D341Med (cell line): ENCODE measurements around the gene RABGAP1L.
"Not testable (repeated sequence)": the region's sequence is repeated elsewhere in the genome, so short reads cannot be mapped to it uniquely, and the experiment has no call there.

Experiments used
- DNase-seq: peaks from one replicate; pipeline ENCODE4 v3.0.0; 2012; ENCODE audit warnings: low spot score

Gene RABGAP1L

DNA sequence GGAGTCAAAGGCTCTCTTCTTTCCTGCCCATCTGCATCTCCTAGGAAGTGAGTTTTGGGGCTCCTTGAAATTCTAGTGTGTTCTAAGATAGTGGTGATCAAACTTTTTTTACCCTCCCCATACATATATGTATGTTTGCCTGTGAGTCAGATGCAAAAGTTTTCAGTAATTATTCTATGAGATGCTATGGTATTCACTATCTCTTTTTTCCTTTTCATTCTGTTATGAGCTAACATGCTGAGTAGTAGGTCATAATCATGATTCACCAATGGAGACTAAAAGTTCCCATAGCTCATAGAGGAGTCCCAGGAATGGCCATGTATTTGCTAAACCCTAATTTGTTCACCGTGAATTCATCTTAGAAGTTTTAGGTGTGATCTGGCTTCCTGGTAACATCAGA, 424.0 kb downstream of the RABGAP1L start:
- no peak for DNase-seq

- no peak for DNase-seq
Measured at GRCh38 chr1:174584071-174584470, 424.8 kb downstream of the RABGAP1L start.

DNA sequence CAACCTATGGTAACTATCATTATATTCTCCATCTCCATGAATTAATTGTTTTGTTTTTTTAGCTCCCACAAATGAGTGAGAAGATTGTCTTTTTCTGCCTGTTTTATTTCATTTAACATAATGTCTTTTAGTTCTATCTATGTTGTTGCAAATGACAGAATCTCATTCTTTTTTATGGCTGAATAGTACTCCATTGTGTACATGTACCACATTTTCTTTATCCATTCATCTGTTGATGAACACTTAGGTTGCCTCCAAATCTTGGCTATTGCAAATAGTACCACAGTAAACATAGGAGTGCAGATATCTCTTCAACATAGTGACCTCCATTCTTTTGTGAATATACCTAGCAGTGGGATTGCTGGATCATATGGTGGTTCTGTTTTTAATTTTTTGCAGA, 429.3 kb downstream of the RABGAP1L start:
- DNase-seq, result not testable (repeated sequence)

DNA sequence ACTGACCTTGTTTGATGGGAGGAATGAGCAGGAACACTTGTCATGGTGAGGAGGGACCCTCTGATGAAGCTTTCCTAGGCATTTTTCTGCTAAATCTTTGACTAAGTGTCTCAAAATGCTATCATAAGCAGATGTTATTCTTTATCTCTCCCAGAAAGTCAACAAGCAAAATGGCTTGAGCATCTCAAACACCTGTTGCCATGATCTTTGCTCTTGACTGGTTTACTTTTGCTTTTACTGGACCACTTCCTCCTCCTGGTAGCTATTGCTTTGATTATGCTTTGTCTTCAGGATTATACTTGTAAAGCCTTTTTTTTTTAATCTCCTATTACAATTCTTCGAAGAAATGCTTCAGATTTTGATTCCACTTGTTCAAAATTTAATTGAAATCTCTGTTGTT, 445.9 kb downstream of the RABGAP1L start:
- DNase-seq, result no peak

DNA sequence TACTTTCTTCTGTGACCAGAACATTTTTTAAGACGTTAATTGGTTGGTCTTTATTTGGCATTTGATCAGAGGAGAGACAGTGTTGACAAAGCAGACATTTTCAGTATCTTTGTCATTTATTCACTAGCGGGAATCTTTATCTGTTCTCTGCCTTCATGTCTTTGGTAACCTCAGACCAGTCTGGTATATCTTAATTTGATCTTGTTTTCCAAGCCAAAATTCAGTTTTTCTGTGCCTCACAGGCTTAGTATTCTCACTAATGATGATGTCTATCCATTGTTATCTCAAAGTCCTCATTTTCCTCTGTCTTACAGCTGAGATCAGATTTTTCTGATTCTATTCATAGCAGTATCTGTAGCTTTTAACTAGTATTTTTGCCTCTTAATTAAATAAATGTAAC, 447.2 kb downstream of the RABGAP1L start:
- DNase-seq, result no peak

GRCh38 chr1:174617905-174618304, 458.6 kb downstream of the RABGAP1L start:
- not testable (repeated sequence) for DNase-seq

DNA sequence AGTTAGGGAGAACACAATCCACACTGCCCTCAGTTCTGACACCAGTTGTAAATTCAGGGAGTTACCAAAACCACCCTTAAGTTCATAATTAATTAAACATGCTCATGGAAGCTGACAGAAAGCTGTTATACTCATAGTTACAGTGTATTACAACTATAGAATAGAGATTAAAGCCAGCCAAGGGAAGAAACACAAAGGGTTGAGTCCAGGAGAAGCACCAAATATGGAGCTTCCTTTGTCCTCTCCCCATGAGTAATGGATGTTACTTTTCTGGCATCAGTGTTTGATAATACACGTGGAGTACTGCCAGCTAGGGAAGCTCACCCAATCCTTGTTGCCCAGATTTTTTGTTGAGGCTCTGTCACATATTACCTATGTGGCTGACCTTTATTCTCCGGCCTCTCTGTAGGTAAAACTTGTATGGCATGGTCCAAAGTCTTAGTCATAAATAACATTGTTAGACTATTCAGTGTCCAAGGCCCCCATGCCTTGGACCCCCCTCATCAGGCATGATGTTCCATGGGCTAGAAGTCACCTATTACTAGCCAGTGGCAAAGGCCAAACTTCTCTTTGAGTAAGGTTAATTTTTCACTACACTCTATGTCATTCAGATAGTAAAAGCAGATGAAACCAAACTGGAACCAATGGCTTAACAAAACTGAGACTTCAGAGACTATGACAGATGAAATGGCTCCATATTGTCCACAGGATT, 464.2 kb downstream of the RABGAP1L start:
- DNase-seq, result no peak

DNA sequence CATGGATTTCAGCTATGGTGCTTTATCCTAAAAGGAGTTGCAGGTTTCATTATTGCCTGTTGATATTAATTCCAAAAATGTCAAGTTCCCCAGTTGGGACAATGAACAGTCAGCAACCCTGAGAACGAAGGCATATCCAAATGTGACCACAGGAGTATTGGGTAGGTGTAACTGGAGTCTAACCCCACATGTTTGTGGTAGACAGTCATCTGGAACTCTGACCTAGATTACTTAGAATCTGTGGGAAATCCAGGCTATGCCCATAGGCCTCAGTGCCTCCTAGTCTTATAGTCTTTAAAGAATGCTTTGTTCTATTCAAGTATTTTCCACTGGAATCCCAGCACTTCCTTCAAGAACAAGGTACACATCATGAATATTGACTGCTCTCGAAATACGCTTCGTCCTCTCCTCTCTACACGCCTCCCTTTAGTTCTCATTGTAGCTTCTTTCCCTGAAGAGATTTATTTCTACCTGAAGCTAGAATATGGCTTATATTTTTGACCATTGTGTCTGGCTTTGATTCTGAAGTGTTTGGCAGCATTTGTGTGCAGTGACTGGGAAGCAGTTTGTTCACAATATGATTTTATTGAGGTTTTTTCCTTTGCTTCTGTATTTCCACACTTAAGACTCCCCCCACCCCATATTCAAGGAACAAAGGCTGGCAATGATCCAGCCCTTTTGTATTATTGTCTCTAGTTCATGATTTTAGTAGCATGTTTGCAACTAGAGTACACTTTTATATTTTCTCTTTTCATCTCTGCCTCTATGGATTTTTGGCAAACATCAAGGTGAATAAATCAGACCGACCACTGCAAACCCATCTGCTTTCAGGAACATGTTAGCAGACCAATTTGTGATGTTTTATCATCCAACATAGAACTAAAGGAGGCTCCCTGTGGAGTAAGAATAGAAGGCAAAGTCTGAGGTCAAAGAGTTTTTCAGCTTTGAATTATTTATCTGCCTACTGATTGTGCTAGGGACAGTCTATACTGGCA, 467.0 kb downstream of the RABGAP1L start:
- DNase-seq, result no peak

- no peak for DNase-seq
Measured at GRCh38 chr1:174637487-174637886, 478.2 kb downstream of the RABGAP1L start.

- DNase-seq, result no peak
Measured at GRCh38 chr1:174639461-174639860, 480.1 kb downstream of the RABGAP1L start.

DNA sequence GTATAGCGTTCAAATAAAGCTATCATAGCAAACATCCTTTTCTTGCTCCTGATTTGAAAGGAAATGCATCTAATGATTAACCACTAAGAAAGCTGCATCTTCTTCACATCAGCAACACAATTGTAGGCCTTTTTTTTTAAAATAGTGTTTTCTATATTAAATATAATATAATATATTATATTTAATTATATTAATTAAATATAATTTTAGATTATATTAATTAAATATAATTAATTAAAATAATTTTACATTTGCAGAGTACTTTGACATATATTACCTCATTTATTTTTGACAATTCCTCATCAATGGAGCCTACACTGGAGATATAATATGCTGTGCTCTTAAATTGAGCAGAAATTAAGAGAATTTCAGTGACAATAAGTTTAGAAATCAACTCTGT, 481.5 kb downstream of the RABGAP1L start:
- DNase-seq, result no peak

DNA sequence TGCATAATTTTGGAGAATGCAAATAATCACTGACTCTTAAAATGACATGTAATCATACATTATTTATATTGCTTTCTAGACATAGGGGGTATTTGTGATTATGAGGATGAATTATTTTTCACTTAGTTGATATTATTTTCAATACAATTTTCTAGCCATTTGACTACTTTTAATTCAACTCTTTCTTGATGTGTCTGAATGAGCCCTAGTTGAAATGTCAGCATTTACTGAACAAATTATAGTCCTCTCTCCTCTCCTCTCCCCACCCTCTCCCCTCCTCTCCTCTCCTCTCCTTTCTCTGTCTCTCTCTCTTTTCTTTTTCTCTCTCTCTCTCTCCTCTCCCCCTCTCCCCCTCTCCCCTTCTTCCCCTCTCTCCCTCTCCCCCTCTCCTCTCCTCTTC, 483.1 kb downstream of the RABGAP1L start:
- no peak for DNase-seq

DNA sequence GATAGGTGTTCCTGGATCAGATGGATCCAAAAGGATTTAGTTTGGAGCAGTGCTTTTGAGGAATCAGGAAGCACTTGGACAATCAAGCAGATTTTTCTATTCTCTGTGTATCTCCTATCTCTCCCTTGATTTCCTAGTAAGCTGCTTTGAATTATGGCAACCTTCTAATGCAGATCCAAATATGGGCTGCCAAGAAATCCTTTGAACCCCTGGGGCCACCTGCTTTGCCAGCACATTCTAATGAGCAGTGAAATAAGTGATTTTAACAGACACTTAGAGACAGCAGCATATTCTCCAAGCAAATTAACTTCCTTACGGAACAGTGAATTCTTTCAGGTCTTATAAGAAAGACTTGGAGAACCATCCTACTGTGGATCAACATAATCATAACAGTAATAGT, 483.9 kb downstream of the RABGAP1L start:
- peak; percentile 35 for DNase-seq

DNA sequence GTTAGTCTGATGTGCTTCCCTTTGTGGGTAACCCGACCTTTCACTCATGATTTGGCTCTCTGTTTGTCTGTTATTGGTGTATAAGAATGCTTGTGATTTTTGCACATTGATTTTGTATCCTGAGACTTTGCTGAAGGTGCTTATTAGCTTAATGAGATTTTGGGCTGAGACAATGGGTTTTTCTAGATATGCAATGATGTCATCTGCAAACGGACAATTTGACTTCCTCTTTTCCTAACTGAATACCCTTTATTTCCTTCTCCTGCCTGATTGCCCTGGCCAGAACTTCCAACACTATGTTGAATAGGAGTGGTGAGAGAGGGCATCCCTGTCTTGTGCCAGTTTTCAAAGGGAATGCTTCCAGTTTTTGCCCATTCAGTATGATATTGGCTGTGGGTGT, 490.3 kb downstream of the RABGAP1L start:
- DNase-seq, result not testable (repeated sequence)

DNA sequence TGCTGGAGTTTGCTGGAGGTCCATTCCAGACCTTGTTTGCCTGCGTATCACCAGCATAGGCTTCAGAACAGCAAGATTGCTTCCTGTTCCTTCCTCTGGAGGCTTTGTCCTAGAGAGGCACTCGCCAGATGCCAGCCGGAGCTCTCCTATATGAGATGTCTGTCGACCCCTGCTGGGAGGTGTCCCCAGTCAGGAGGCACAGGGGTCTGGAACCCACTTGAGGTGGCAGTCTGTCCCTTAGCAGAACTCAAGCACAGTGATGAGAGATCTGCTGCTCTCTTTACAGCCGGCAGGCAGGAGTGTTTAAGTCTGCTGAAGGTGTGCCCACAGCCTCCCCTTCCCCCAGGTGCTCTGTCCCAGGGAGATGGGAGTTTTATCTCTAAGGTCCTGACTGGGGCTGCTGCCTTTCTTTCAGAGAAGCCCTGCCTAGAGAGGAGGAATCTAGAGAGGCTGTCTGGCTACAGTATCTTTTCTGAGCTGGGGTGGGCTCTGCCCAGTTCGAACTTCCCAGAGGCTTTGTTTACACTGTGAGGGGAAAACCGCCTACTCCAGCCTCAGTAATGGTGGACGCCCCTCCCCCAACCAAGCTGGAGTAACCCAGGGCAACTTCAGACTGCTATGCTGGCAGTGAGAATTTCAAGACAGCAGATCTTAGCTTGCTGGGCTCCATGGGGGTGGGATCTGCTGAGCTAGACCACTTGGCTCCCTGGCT, 493.4 kb downstream of the RABGAP1L start:
- DNase-seq, result no peak

- DNase-seq, result no peak
Measured at GRCh38 chr1:174654560-174654959, 495.2 kb downstream of the RABGAP1L start.

DNA sequence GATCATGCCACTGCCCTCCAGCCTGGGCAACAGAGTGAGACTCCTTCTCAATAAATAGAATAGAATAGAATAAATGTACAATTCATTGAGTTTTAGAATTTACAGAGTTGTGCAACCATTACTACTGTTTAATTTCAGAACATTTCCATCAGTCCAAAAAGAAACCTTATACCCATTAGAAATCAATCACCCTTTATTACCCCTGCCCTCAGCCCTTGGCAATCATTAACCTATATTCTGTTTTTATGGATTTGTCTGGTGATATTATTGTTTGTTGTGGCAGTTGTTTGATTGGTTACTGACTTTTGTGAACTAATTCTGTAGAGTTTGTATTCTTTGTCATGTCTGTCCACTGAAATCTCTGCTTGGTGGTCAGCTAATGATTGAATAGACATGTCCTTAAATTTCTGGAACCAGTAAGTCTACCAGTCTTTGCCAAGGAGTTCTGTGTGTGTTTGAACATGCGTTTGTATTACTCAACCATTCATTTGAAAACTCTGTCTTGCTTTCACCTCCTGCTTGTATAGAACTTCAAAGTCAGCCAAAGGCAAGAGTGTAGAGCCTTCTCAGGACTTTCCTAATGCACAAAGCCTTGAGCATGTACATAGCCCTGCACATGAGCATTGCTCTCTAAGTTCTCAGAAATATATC, 497.2 kb downstream of the RABGAP1L start:
- no peak for DNase-seq

DNA sequence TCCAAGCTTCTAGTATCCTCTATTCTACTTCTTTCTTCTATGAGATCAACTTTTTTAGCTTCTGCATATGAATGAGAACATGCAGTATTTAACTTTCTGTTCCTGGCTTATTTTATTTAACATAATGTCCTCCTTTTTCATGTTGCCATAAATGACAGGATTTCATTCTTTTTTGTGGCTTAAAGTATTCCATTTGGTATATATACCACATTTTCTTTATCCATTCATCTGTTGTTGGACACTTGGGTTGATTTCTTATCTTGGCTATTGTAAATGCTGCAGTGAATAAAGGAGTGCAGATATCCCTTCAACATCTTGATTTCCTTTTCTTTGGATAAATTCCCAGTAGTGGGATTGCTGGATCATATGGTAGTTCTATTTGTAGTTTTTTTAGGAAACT, 498.1 kb downstream of the RABGAP1L start:
- no peak for DNase-seq

- DNase-seq, result no peak
Measured at GRCh38 chr1:174657893-174658292, 498.6 kb downstream of the RABGAP1L start.

DNA sequence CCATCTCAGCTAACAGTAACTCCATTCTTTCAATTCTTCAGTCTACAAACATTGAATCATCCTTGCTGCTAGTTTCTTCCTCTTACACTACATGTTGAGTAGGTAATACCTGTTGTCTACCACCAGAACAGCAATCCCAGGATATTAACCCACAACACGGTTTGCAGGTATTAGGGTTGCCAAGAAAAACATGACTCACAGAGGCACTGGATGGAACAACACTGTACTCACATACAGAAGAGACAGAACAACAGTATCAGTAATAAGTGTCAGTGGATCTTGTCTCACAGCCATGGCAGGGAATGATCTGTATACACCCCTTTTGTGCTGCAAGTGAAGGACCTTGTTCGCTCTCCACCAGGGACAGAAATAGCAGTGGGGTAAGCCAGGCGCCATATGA, 500.5 kb downstream of the RABGAP1L start:
- no peak for DNase-seq

- DNase-seq, result no peak
Measured at GRCh38 chr1:174660476-174660875, 501.2 kb downstream of the RABGAP1L start.

DNA sequence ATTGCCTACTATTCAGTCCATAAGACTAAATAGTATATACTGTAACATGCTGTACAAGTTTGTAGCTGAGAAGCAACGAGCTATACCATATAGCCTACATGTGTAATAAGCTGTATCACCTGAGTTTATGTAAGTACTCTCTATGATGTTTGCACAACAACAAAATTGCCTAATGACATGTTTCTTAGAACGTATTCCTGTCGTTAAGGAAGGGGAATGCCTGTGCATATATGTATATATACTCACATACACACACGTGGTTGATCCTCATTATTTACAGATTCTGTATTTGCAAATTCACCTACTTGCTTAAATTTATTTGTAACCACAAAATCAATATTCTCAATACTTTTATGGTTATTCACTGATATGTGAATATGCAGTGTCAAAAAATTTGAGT, 504.0 kb downstream of the RABGAP1L start:
- no peak for DNase-seq
